ENCODE results near the gene INHBC. TPM values are rescaled to one million over a fixed set of nuclear protein-coding genes. Genes with fewer than 3 reads are reported as not detected.

The INHBC gene
- total RNA-seq, 1 experiment from 2014 or later: 0.35 TPM

DNA sequence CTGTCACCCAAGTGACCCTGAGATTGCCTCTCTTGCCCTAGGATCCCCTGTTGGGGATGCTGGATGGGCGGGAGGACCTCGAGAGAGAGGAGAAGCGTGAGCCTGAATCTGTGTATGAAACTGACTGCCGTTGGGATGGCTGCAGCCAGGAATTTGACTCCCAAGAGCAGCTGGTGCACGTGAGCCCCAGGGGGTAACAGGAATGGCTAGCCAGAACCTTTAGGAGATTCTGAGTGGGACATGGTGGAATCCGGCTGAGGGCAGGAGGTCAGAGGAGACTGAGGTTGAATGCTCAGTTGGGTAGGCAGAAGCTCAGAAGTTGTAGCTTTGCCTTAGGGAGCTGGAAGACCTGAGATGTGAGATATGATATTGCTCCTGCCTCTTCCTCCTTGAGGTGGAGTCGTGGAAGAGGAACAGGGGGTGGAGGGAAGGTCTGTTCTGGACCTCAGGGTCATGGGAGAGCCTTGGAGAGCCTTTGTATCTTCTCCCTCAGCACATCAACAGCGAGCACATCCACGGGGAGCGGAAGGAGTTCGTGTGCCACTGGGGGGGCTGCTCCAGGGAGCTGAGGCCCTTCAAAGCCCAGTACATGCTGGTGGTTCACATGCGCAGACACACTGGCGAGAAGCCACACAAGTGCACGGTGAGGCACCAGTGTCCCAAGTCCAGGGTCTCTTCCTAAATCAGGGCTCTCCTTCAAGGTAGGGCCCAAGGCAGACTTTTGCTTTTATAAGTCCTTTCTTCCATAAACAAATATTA lies 31.3 kb downstream of the INHBC start:
- H3K27me3 ChIP-seq (ENCODE audit: insufficient read depth, low read depth): peaks cover 88% of the 10 kb centered on the region
- no peaks in the 10 kb centered on the region for H3K36me3 ChIP-seq (ENCODE audit: low read depth)
- H4K20me1 ChIP-seq (ENCODE audit: insufficient read depth): no peaks in the 10 kb centered on the region
- no peaks in the 10 kb centered on the region for H3K9me2 ChIP-seq (ENCODE audit: insufficient read depth)
- H3K9me3 ChIP-seq (ENCODE audit: insufficient read depth, low read depth): no peaks in the 10 kb centered on the region
- peaks cover 6% of the 10 kb centered on the region; the same call in 1 of the 2 replicates for H3K4me1 ChIP-seq (replicated peaks; ENCODE audit: insufficient read depth)
- no peak overlapping the region for H3K4me3 ChIP-seq
- intact Hi-C loops (cut with micrococcal nuclease; ENCODE audit: unreplicated experiment): no loop called here
- CTCF ChIA-PET: no interaction called here
- H3K4me2 ChIP-seq: no peak overlapping the region
- no peaks in the 10 kb centered on the region for H3F3A ChIP-seq (ENCODE audit: insufficient read depth, low read depth)
- DNase-seq: no peak
- POLR2A ChIA-PET (ENCODE audit: unreplicated experiment): no interaction called here
- H2AFZ ChIP-seq: no peak overlapping the region
- BruUV-seq (replicated peaks): no TSS peak
- H3K79me2 ChIP-seq (ENCODE audit: low read depth): no peaks in the 10 kb centered on the region
- no peak overlapping the region for H3K27ac ChIP-seq
- TF ChIP-seq, protein P1, sequence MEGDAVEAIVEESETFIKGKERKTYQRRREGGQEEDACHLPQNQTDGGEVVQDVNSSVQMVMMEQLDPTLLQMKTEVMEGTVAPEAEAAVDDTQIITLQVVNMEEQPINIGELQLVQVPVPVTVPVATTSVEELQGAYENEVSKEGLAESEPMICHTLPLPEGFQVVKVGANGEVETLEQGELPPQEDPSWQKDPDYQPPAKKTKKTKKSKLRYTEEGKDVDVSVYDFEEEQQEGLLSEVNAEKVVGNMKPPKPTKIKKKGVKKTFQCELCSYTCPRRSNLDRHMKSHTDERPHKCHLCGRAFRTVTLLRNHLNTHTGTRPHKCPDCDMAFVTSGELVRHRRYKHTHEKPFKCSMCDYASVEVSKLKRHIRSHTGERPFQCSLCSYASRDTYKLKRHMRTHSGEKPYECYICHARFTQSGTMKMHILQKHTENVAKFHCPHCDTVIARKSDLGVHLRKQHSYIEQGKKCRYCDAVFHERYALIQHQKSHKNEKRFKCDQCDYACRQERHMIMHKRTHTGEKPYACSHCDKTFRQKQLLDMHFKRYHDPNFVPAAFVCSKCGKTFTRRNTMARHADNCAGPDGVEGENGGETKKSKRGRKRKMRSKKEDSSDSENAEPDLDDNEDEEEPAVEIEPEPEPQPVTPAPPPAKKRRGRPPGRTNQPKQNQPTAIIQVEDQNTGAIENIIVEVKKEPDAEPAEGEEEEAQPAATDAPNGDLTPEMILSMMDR (conservative IDR thresholded peaks at IDR 0.05): no peak
- no peak for TF ChIP-seq EZH2 (IDR thresholded peaks at IDR 0.05; ENCODE audit: low read depth)

DNA sequence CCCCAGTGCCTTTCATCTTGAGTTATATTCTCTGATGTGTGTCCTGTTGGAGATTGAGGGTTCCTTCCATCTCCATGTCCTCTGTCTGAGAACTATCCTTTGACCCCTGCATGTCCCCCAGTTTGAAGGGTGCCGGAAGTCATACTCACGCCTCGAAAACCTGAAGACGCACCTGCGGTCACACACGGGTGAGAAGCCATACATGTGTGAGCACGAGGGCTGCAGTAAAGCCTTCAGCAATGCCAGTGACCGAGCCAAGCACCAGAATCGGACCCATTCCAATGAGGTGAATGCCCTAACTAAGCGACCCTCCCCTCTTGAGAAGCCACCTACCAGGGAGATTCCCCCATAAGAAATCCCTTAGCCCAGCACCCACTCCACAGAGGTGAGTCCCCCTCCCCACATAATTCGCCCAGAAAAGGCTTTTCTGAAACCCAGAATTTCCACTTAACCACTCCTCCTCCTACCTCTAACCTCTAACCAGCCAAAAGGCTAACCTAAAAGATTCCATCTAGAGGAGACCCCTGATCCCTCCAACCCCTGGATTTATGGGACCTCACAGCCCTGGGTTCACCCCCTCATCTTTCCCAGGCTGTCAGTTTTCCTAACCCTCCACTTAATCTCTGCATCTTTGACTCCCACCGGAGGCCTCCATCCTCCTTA lies 32.8 kb downstream of the INHBC start:
- Histone ChIP-seq H4K20me1 (ENCODE audit: insufficient read depth) (no peaks in the 10 kb centered on the region), H3K36me3 (ENCODE audit: low read depth) (no peaks in the 10 kb centered on the region), H3K4me3 (no peak overlapping the region), H3K4me2 (no peak overlapping the region), H3K27me3 (ENCODE audit: insufficient read depth, low read depth) (peaks cover 96% of the 10 kb centered on the region), H2AFZ (no peak overlapping the region), H3K4me1 (replicated peaks; ENCODE audit: insufficient read depth) (no peaks in the 10 kb centered on the region), H3K27ac (no peak overlapping the region), H3K9me3 (ENCODE audit: insufficient read depth, low read depth) (no peaks in the 10 kb centered on the region), H3F3A (ENCODE audit: insufficient read depth, low read depth) (no peaks in the 10 kb centered on the region), H3K79me2 (ENCODE audit: low read depth) (no peaks in the 10 kb centered on the region), H3K9me2 (ENCODE audit: insufficient read depth) (no peaks in the 10 kb centered on the region)
- CTCF ChIA-PET: no interaction called here
- BruUV-seq (replicated peaks): no TSS peak
- TF ChIP-seq EZH2 (IDR thresholded peaks at IDR 0.05; ENCODE audit: low read depth): no peak
- TF ChIP-seq, protein P1 (conservative IDR thresholded peaks at IDR 0.05): no peak
- intact Hi-C loops (cut with micrococcal nuclease; ENCODE audit: unreplicated experiment): no loop called here
- POLR2A ChIA-PET (ENCODE audit: unreplicated experiment): no interaction called here
- DNase-seq: no peak

DNA sequence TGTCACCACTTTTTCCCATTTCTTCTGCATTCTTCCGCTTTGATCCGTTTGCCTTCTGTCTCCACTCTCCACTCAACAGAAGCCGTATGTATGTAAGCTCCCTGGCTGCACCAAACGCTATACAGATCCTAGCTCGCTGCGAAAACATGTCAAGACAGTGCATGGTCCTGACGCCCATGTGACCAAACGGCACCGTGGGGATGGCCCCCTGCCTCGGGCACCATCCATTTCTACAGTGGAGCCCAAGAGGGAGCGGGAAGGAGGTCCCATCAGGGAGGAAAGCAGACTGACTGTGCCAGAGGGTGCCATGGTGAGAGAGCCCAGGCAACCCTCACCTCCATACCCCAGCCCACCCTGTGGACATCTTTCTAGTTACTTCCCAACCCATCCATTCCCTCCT lies 33.3 kb downstream of the INHBC start:
- no peak for DNase-seq
- intact Hi-C loops (cut with micrococcal nuclease; ENCODE audit: unreplicated experiment): no loop called here
- Histone ChIP-seq H3K4me3 (no peak overlapping the region), H3K27me3 (ENCODE audit: insufficient read depth, low read depth) (peaks cover 100% of the 10 kb centered on the region), H3K9me2 (ENCODE audit: insufficient read depth) (no peaks in the 10 kb centered on the region), H2AFZ (no peak overlapping the region), H3F3A (ENCODE audit: insufficient read depth, low read depth) (no peaks in the 10 kb centered on the region), H3K27ac (no peak overlapping the region), H3K36me3 (ENCODE audit: low read depth) (no peaks in the 10 kb centered on the region), H3K9me3 (ENCODE audit: insufficient read depth, low read depth) (no peaks in the 10 kb centered on the region), H3K79me2 (ENCODE audit: low read depth) (no peaks in the 10 kb centered on the region), H3K4me2 (no peak overlapping the region), H3K4me1 (replicated peaks; ENCODE audit: insufficient read depth) (no peaks in the 10 kb centered on the region), H4K20me1 (ENCODE audit: insufficient read depth) (no peaks in the 10 kb centered on the region)
- no TSS peak for BruUV-seq (replicated peaks)
- ChIA-PET POLR2A (ENCODE audit: unreplicated experiment) (interaction anchor here (0.6 kb wide), 1 partner anchor 145 kb away, joined by 4 read pairs; no protein-coding TSS in a partner anchor), CTCF (no interaction called here)
- TF ChIP-seq EZH2 (IDR thresholded peaks at IDR 0.05; ENCODE audit: low read depth): no peak
- TF ChIP-seq, protein P1 (conservative IDR thresholded peaks at IDR 0.05): no peak
